Activated CD4-positive, CD25-positive, alpha-beta regulatory T cell treated with anti-CD3 and anti-CD28 coated beads, Interleukin-2, amount 50 U/mL, for 24 hours (primary cell): ENCODE results near the gene SMURF1.

ENCODE experiments used
- ATAC-seq, 2 donors: fragments of 150-1000 bp; cut with Tn5 transposase; one replicate each; pipeline ENCODE4 v1.10.0; 2021; ENCODE audit warnings: mild to moderate bottlenecking in 1 of 2, moderate library complexity in 1 of 2

Gene SMURF1

DNA sequence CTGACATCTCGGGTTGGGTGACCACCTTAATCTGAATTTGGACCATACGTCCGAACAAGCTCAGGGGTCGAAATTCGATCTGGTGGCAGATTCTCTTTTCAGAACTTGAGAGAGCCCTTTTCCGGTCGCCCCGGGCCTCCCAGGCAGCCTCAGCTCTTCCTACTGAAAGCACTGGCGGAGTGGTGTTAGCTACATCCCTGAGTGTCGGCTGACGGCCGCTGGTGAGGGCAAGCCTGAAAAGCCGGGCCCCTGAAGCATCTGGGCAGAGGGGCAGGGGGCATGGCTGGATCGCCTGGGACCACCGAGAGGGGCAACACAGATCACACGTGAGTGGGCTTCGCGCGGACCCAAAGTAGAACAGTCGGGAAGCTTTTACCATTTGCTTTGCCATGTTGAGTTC lies 116.1 kb downstream of the SMURF1 start:
- no peak for ATAC-seq

DNA sequence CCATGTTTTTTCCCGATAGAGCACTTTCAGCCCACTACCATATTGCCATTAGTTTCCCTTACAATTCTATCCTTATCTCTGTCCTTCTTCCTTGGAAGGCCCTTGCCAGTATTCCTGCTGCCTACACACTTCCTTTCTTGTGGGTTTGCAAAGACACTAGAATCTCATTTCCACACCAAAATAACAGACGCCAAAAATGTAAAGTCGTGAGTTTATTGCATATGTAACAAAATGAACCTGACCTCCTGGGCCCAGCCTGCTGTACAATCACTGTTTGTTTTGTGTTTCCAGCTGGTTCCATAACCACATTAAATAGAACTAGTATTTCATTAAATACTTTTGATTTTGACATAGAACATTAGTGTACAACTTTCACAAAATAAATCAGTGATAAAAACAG lies 116.7 kb downstream of the SMURF1 start:
- ATAC-seq: no peak

DNA sequence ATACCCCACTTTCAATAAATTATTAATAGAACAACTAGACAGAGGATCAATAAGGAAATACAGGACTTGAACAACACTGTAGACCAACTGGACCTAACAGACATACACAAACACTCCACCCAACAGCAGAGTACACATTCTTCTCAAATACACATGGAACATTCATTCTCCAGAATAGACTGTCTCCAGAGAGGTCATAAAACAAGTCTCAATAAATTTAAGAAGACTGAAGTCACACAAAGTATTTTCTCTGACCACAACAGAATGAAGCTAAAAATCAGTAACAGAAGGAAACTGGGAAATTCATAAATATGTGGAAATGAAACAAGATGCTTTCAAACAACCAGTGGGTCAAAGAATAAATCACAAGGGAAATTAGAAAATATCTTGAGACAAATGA lies 119.8 kb downstream of the SMURF1 start:
- ATAC-seq: no peak

DNA sequence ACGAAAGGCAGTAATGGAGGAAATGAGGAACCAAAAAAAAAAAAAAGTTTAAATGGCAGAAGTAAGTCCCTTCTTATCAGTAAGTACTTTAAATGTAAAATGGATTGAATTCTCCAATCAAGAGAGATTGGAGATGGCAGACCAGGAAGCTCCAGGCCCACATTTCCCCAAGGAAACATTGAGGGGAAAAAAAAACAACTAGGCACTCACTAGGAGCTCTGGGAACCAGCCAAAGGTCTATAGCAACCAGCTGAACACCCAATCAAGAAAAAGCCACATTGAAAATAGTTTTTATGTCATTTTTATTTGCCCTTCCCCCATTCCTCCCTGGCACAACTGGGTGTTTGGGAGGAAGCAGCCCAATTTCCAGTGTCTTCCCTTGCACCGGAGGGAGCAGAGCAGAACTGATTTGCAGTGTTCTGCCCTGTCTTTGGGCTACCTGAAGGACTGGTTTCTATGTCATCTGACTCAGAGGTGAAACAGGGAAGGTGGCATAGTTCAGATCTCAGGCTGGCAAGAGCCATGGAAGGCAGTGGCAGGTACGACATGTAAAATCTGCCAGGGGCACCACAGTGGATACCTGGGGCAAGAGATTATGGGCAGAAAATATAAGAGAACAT lies 121.9 kb downstream of the SMURF1 start:
- no peak for ATAC-seq

DNA sequence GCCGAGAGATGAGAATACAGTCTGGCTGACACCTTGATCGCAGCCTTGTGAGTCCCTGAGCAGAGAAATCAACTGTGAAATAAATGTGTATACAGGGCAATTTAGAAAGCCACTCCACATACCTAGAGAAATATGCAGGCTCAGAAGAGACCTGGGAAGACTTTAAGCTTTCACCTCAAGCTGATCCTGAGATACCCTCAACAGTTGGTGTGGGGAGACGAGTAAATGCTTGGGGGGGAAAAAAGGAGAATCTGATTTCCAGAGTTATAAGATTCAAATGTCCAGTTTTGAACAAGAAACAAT lies 123.5 kb downstream of the SMURF1 start:
- no peak for ATAC-seq

DNA sequence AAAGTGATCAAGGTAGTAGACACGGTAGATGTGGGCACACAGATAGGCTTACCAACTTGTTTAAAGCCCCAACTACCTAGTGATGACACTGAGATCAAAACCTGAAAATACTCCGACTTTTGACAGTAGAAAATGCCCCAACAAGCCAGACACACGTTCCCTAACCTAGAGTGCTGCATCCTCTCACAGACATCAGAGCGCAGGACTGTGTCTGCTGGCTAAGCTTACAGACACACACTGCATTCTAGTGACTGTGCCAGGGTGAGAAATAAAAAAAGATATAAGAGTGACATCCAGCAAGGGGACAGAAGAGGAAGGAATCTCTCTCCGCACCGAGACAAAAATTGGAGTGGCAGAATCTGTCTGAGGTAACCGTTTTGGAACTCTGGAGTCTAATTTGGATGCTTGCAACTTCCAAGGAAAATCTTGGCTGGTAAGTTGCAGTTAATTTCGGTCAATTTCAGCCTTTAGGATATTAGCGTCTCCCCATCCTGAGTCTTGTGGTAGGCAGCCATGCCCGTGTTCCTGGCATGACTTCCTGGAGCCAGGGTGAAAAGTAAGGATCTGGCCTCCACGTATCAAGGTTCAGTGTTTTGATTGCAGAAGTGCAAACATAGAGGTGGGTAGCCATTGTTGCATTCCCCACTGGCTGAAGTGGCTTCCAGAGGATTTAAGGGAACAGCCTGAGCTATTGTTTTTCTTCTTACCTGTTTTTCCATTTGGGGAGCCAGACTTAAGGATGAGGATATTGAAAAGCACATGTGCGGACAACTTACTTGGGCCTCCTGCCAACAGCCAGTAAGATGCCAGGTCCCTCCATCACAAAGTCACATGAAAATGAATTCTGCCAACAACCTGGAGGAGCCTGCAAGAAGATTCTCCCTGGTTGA lies 124.1 kb downstream of the SMURF1 start:
- no peak for ATAC-seq

DNA sequence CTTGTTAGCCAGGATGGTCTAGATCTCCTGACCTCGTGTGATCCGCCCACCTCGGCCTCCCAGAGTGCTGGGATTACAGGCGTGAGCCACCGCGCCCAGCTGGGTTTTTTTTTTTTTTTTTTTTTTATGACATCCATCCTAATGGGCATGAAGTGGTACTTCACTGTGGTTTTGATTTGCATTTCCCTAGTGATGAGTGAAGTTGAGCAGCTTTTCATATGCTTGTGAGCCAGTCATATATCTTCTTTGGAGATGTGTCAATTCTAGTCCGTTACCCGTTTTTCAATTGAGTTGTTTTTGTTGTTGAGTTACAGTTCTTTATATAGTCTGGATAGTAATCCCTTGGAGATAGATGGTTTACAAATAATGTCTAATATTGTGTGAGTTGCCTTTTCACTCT lies 127.7 kb downstream of the SMURF1 start:
- no peak for ATAC-seq

DNA sequence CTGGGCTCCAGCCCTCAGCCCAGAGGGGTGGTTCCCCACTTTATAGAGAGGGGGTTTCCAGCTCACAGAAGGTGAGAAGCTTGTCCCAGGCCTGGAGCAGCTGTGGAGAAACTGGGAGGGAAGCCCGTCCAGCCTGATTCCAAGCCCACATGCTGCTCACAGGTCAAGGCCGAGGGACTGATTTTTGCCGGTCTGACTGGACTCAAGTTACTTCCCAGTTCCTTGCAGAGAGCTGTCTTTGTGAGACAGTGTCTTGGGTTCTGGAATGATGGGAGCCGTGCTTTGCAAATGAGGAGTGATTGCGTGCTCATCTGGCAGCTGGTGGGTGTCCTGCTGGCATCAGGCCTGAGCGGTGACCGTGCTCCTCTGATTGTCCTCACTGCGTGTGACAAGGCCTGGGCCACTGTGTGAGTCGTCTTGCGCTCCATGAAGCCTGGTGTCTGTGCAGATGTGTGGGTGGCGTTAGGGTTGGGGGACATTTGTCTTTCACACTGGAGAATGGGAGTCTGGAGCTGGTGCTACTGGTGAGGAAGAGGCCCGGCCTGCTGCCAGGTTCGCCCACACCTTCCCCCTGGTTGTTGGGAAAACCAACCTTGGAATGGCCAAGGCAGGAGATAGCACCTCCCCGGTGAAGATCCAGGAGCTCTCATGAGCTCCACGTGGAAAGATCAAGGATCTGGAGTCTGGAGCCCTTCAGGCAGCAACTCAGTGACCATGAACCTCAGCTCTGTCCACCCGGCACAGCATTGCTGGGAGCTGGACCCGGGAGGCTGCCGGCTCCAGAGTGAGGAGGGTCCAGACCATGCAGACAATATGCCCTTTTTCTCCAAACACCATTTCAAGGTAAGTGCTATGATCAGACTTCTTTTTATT lies 129.6 kb downstream of the SMURF1 start:
- ATAC-seq: no peak

DNA sequence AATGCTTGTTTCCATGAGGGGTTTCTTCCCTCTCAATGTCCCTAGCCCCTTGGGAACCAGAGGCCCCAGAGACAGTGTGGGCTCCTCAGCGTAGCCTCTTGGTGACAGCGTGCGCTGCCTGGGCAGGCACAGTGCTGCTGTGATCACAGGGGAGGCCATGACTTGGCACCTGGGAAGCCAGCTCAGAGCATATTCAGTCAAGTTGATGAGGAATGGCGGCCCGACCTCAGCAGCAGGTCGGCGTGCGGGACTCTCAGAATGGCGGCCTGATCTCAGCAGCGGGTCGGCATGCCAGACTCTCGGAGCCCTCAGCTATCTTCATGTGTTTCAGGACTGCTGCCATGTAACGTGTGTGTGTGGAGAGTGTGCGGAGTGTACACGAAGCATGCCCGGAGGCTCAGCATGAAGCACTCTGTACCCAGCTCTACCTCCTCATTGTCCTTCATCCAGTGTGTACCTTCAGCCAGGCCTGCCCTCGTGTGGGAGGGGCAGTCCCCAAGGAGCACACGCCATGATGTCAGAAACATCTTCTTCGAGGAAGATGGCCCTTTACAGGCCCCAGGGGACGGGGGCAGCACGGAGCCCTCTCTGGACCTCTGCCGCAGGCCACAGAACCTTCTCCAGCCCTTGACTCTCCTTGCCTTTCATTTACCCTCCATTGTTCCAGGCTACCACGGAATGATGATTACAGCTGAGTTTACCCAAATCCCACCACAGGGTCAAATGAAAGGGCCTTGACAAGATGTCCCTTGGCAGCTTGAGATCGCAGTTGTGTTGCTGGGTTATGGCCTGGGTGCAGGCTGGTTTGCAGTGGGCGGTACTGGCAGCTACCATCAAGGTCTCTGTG lies 130.4 kb downstream of the SMURF1 start:
- ATAC-seq: no peak

DNA sequence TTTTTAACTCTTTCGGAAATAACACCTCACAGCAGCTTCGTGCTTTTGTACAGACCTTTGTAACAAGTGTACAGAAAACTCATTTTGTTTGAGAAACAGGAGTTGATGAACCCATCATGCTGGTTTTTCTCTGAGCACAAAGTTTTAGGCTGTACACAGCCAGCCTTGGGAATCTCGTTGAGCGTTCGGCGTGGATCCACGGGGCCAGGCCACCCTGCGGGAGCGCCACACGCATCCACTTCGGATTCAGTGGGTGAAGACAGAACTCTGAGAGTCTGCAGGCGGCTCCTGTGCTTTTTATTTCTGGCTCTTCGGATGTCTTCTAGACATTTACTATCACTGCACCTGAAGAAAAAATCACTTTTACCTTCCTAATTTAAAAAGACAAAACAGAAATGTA lies 131.2 kb downstream of the SMURF1 start:
- ATAC-seq: no peak

DNA sequence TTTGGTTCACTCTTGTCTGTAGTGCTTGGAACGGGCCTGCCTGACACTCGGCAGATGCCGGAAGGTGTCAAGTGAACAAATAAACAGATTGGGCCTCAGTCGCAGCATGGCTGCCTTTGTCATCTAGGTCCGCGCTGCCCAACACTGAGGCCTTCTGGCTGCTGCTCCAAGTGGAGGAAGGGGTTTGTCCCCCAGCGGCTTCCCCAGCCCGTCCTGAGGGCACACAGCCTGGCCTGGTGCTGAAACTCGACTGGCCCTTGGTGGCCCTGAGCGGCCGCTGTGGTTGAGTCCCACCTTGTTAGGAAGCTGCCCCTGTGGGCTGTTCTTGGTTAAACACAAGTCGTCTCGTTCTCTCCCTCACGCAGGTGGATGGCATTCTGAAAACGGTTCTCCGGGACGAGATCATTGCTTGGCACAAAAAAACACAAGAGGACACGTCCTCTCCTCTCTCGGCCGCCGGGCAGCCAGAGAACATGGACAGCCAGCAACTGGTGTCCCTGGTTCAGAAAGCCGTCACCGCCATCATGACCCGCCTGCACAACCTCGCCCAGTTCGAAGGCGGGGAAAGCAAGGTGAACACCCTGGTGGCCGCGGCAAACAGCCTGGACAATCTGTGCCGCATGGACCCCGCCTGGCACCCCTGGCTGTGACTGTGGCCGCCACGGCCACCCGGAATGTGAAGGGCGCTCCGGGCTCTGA lies 132.1 kb downstream of the SMURF1 start:
- ATAC-seq: no peak

DNA sequence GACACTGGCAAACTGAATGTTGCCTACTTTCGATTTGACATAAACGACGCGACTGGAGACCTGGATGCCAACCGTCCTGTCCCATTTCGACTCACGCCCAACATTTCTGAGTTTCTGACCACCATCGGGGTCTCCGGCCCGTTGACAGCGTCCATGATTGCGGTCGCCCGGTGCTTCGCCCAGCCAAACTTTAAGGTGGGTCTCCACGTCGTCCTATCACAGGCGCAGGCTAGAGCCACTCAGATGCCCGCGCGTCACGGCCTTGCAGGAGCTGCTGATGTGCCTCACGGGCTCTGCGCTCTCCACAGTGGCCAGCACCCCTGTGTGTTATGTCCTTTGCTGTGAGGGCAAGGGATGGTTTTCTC lies 132.6 kb downstream of the SMURF1 start:
- no peak for ATAC-seq

DNA sequence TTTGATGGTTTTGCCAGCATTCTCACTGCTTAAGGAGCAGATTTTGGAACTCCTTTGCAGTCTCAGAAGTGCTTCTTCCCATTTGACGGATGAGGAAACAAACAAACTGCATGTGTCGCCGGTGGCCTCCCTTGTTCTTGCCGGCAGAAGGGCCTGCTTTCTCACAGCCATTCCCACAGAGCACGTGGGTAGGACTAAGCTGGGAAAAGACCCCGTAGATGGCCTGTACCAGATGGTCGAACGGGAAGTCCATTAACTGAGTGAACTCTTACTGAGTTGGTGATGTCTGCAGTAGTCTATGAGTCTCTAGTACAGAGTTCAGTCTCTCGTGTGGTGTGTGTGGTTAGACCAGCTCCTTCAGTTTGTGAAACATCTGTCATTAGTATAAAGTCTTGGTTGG lies 133.6 kb downstream of the SMURF1 start:
- no peak for ATAC-seq

DNA sequence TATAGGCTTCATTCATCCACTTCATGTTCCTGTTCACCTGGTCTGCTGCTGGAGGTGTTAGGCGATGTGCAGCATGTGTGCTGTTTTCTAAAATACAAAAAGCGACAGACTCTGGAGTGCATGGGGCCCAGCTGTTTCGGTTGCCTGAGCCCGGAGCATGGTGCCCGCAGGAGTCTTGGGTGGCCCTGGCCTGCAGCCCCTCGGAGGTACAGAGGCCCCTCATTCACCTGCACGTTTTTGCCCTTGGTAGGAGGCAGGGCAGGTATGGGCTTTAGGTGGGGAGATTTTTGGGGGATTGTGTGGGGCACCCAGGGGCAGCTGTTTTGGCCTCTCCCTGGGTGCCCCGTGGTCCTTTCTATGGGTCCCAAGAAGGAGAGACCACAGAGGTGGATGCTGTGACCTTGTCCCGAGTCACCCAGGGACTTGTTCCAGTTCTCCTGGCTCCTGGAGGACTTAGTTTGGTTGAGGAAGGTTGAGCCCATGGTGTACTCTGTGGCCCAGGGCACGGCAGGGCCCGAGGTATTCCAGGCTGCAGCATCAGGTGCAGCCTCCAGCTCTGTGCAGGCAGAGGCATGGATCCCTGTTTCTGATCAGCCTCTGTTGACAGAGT lies 134.9 kb downstream of the SMURF1 start:
- no peak for ATAC-seq

DNA sequence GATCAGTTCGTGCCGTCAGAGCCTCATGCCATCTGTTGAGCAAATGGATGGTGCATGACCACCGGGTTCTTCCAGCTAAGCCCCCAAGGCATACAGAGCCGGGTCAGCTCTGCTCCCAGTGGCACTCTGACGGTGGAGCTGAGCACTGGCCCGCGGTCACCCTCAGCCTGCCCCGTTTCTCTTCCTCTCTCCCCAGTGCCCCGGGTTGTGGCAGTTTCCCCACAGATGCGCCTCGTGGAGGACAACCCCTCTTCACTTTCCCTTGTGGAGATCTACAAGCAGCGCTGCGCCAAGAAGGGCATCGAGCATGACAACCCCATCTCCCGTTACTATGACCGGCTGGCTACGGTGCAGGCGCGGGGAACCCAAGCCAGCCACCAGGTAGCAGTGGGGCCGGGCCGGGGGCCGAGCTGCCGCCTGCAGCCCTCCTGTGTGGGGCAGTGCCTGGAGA lies 135.7 kb downstream of the SMURF1 start:
- ATAC-seq: no peak

DNA sequence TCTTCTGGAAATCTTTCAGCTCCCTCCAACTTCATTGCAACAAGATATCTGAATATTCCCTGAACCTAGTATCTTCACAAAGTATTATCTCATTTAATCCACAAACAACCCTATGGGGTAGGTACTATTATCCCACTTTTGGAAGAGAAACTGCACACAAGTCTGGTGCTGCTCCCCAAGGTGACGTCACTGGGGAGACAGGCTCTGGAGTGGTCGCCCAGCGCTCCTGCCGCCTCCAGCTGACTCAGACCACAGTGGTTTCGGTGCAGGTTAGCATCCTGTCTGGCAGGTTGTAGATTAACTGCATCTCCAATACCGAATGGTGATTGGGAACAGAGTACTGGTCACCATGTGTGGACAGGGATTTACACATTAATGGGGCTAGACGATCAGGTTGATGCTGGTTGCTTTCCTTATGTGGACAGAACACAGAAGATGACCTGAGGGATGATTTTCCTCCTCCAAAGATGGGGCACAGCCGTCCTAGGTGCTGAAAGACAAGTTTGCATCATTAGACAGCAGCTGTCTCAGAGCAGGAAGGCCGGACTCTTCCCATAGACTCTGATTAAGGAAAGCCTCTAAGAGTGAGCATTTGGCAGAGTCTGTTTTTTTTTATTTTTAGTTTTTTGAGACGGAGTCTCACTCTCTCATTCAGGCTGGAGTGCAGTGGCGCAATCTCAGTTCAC lies 137.0 kb downstream of the SMURF1 start:
- ATAC-seq: no peak

DNA sequence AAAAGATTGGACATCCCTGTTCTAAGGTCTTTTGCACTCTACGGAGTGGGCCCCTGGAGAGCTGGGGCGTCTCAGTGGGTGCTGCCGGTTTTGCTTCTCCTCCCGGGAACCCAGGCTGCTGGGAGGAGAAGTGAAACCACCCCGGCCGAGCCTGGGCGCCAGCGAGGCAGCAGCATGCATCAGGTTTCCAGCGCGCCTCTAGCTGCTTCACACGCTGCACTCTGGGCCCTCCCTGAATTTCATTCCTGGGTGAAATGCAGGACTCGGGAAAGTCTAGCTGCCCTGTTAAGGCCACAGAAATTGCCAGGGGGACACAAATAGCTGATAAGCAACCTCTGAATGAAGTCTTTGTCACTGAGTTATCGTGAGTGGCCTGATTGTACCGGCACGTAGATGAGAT lies 138.1 kb downstream of the SMURF1 start:
- ATAC-seq: no peak

DNA sequence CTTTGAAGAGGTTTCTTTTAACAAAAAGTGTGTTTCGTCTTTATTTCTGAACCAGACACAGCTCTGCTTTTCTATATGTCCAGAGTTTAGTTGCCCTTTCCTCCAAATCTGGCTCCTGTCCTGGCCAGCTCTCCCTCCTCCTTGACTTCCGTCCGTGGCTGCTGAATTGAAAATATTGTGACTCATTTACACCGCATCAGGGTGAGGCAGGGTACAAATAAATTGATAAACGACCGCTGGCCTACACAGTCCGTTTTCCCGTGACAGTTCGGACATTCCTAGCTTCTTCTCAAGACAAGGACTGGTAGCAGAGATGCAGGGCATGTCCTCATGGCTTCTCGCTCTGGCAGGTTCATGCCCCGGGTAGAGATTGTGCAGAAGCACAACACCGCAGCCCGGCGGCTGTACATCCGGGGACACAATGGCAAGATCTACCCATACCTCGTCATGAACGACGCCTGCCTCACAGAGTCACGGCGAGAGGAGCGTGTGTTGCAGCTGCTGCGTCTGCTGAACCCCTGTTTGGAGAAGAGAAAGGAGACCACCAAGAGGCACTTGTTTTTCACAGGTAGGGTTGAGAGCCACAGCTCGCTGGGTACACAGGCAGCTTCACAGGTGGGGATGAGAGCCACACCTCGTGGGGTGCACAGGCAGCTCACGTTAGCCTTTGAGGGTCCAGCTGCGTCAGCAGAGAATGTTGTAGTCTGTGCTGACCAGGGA lies 139.0 kb downstream of the SMURF1 start:
- no peak for ATAC-seq

DNA sequence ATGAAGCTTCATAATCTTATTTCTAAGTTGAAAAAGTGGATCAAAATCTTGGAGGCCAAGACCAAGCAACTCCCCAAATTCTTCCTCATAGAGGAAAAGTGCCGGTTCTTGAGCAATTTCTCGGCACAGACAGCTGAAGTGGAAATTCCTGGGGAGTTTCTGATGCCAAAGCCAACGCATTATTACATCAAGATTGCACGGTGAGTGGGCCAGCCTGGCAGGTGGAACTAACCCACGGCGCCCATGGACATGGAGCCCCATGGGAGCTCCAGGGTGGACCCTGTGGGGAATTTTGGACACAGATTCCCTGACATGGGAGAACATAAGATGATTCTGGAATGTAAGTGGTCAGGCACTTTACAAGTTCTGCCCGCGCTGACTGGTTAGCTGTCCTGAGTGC lies 139.7 kb downstream of the SMURF1 start:
- no peak for ATAC-seq

DNA sequence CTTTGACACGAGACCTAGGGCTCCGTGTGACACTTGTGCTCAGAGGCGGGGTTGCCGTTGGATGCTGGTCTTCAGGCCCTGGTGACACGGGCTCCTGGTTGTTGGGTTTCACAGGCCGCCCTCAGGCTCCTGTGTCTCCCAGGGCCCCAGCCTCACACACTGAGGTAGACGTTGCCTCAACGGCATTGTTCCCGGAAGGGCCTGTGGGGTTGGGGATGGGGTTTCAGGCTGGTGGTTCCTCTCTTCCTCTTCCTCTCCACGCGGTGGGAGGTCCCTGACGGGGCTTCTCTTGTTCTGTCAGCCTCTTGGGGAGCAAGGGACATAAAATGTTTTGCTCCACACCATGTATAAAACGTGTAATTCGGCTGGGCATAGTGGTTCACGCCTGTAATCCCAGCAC lies 140.5 kb downstream of the SMURF1 start:
- ATAC-seq: no peak
